Activated CD4-positive, alpha-beta T cell treated with anti-CD3 and anti-CD28 coated beads, Interleukin-2, amount 10 ng/mL, durations not matched to agents 7 days and 5 days (primary cell): ENCODE data around the gene NEMP2. TPM values are rescaled to one million over a fixed set of nuclear protein-coding genes. Genes with fewer than 3 reads are reported as not detected.
"Not testable (repeated sequence)": the region's sequence is repeated elsewhere in the genome, so short reads cannot be mapped to it uniquely, and the experiment has no call there.

ENCODE experiments used
- CTCF ChIA-PET: fragments of 350-600 bp; sonication (Branson Sonifier 250); formaldehyde crosslinking; loops from one replicate; lab custom pipeline; 2021; ENCODE audit warnings: antibody characterized with exemption; lab: Charles Lee
- POLR2A ChIA-PET: fragments of 350-600 bp; sonication (Branson Sonifier 250); formaldehyde crosslinking; loops from one replicate; lab custom pipeline; 2021; ENCODE audit warnings: antibody characterized with exemption; lab: Charles Lee
- DNase-seq: peaks from one replicate; pipeline ENCODE4 v3.0.0-alpha.2; 2020
- H3K27ac Mint-ChIP-seq: one replicate; pipeline ENCODE4 v1.8.0; 2021; ENCODE audit warnings: mild to moderate bottlenecking, moderate library complexity, mixed read lengths
- H3K27me3 Mint-ChIP-seq: one replicate; pipeline ENCODE4 v1.8.0; 2021; ENCODE audit warnings: mixed read lengths
- H3K36me3 Mint-ChIP-seq: one replicate; pipeline ENCODE4 v1.8.0; 2021; ENCODE audit warnings: low read depth, mixed read lengths
- H3K4me1 Mint-ChIP-seq: one replicate; pipeline ENCODE4 v1.8.0; 2021; ENCODE audit warnings: mixed read lengths
- H3K4me3 Mint-ChIP-seq: one replicate; pipeline ENCODE4 v1.8.0; 2021; ENCODE audit warnings: mild to moderate bottlenecking, moderate library complexity, mixed read lengths
- H3K9me3 Mint-ChIP-seq: one replicate; pipeline ENCODE4 v1.8.0; 2021; ENCODE audit warnings: mixed read lengths
- total RNA-seq, 2 experiments: library from RNA; stranded (reverse); gene quantifications; one replicate each; pipeline ENCODE4 v1.2.3, GENCODE V29; 2021

NEMP2 gene
- total RNA-seq, 2 experiments from 2014 or later = 22.8 to 23.5 TPM

DNA sequence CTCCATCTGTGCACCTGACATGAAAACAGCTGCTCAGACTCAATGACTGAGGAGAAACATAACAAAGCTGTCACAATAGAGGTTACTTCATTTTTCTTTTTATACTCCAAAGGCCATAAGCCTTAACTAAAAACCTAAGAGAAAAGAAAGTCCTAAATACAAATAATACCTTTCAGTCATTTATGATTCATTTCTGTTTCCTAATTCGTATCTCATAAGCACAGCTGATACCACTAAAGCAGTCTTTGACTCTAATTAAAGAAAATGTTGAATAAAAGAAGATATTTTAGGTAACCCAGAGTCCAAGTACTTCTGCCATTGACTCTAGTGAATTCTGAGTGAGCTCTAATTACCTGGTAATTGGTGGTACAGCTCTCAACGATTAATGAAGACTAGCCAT is 20.6 kb downstream of the NEMP2 start:
- DNase-seq = no peak
- ChIA-PET CTCF (interaction anchor here (0.6 to 1.3 kb wide), 3 partner anchors 8 to 255 kb away, joined by 3 read pairs; no protein-coding TSS in a partner anchor), POLR2A (no interaction called here)
- Mint-ChIP-seq H3K4me1 (peaks cover 29% of the 10 kb centered on the region), H3K9me3 (no peaks in the 10 kb centered on the region), H3K4me3 (no peak overlapping the region), H3K27me3 (no peaks in the 10 kb centered on the region), H3K36me3 (peaks cover 60% of the 10 kb centered on the region), H3K27ac (no peak overlapping the region)

DNA sequence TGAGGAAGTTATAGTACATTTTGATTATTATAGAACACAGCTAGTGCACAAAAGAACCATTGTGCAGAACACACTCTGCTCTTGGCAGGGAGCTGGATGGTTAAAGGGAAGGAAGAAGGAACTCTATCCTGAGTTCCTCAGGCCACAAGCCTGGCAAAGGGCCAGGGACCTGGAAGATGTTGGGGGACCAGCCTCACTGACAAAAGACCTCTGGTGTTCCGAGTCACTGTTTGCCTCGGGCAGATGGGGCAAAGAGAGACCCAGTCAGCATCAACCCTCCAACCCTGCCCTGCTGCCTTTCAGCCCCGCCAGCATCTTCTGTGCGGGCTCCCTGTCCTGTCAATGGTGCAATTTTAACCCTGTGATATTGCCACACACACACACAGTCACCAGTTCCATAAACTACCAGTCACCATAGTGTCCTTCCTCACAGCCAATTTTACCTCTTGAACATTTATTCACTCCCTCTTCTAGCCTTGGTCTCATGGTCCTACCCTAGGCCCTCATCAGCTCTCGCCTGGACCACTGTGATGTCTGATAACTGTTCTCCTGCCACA is 21.9 kb downstream of the NEMP2 start:
- H3K4me1 Mint-ChIP-seq = peaks cover 28% of the 10 kb centered on the region
- no peak overlapping the region for H3K4me3 Mint-ChIP-seq
- ChIA-PET POLR2A (no interaction called here), CTCF (no interaction called here)
- H3K36me3 Mint-ChIP-seq = peaks cover 53% of the 10 kb centered on the region
- H3K27ac Mint-ChIP-seq = no peak overlapping the region
- no peak for DNase-seq
- no peaks in the 10 kb centered on the region for H3K9me3 Mint-ChIP-seq
- H3K27me3 Mint-ChIP-seq = no peaks in the 10 kb centered on the region

DNA sequence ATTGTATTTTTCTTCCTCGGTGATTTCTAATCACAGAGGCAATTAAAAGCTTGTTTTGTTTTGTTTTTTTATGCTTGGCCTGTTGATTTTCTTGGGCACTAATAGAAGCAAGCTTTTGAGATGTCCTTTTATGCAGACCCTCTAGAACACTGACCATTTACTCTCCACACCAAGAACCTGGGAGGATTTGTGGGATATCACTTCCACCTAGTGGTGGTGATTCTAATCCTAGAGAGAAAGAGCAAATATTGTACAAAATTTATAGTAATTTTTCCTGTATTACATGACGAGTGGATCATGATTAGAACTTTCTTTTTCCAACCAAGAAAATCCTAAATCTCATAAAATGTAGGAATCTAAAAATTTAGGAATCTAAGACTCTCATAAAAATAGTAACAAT is 23.4 kb downstream of the NEMP2 start:
- Mint-ChIP-seq H3K4me3 (no peak overlapping the region), H3K4me1 (peaks cover 18% of the 10 kb centered on the region), H3K27ac (no peak overlapping the region), H3K27me3 (no peaks in the 10 kb centered on the region), H3K9me3 (no peaks in the 10 kb centered on the region), H3K36me3 (peaks cover 52% of the 10 kb centered on the region)
- ChIA-PET CTCF (no interaction called here), POLR2A (no interaction called here)
- no peak for DNase-seq

DNA sequence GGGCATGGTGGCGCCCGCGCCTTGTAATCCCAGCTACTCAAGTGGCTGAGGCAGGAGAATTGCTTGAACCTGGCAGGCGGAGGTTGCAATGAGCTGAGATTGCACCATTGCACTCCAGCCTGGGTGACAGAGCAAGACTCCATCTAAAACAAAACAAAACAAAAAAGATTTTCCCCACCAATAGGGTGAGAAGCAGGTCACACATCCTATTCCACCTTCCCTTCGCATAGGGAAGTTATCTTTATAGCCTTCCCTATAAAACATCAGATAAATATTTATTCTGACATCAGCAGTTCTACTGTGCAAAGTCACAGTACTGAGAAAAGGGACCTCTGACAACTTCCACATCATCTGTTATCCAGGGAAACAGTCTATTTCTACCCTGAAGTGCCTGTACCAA is 24.6 kb downstream of the NEMP2 start:
- H3K4me3 Mint-ChIP-seq, H3K9me3 Mint-ChIP-seq, H3K27me3 Mint-ChIP-seq, CTCF ChIA-PET, POLR2A ChIA-PET, H3K27ac Mint-ChIP-seq, DNase-seq, H3K4me1 Mint-ChIP-seq: not testable (repeated sequence)
- peaks cover 50% of the 10 kb centered on the region for H3K36me3 Mint-ChIP-seq

DNA sequence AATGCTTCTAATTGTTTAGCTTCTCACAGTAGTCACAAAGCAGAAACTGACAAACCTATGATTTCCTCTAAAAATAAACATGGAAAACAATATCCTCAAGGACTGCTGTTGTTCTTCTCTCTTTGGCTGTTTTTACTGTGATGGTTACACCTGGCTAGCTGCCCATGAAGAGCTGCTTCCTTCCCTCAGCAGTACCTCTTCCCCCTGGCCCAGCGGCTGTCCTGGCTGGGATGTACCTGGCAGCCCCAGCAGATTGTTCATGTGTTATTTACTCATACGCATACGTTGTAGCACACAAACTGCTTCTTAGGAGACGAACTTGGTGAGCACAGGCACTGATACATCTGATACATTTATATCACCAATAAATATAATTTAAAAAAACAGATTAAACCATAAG is 27.4 kb downstream of the NEMP2 start:
- ChIA-PET POLR2A (no interaction called here), CTCF (no interaction called here)
- Mint-ChIP-seq H3K27me3 (no peaks in the 10 kb centered on the region), H3K9me3 (no peaks in the 10 kb centered on the region), H3K4me3 (no peak overlapping the region), H3K36me3 (peaks cover 46% of the 10 kb centered on the region), H3K27ac (no peak overlapping the region), H3K4me1 (no peaks in the 10 kb centered on the region)
- DNase-seq = no peak

DNA sequence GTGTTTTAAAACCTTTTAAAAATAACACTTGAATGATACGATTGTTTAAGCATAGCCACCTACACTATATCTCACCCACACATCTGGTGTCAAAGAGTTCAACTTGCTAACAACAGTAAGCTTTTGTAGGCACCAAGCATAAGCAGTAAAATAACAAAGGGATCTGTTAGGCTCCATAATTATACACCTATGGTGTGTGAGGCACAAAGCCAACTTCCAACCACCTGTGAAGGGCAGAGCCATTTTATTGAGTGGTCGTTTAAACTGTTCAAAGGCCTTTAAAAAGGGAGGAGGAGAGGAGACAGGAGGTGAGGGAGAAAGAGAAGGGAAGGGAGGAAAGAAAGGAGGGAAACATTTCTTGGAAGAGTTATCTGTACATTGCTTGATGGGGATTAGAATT is 27.9 kb downstream of the NEMP2 start:
- Mint-ChIP-seq H3K27ac (no peak overlapping the region), H3K4me1 (no peaks in the 10 kb centered on the region), H3K27me3 (no peaks in the 10 kb centered on the region), H3K36me3 (peaks cover 46% of the 10 kb centered on the region), H3K4me3 (no peak overlapping the region), H3K9me3 (no peaks in the 10 kb centered on the region)
- ChIA-PET POLR2A (no interaction called here), CTCF (no interaction called here)
- no peak for DNase-seq

DNA sequence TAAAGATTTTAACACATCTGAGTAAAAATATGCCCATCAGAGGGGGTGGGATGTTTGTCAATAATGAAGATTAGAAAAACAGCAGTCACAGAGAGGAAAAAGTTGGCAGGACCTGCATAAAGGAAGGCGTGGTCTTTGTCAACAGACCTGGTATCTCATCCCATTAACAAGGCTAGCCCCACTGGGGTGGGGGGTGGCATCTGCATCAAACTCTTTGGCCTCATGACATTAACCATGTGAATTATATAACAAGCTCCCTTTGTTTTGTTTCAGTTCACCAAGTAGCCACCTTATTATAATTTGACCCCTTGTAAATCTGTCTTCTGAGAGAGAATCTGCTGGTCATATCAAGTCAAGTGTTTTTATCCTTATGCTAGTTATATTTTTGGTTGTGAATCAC is 28.8 kb downstream of the NEMP2 start:
- CTCF ChIA-PET = interaction anchor here (0.6 kb wide), 1 partner anchor 8 kb away, joined by 3 read pairs; no protein-coding TSS in a partner anchor
- no peak overlapping the region for H3K27ac Mint-ChIP-seq
- no peaks in the 10 kb centered on the region for H3K9me3 Mint-ChIP-seq
- H3K36me3 Mint-ChIP-seq = peaks cover 47% of the 10 kb centered on the region
- H3K4me3 Mint-ChIP-seq = no peak overlapping the region
- POLR2A ChIA-PET = no interaction called here
- no peak for DNase-seq
- no peaks in the 10 kb centered on the region for H3K27me3 Mint-ChIP-seq
- no peaks in the 10 kb centered on the region for H3K4me1 Mint-ChIP-seq

DNA sequence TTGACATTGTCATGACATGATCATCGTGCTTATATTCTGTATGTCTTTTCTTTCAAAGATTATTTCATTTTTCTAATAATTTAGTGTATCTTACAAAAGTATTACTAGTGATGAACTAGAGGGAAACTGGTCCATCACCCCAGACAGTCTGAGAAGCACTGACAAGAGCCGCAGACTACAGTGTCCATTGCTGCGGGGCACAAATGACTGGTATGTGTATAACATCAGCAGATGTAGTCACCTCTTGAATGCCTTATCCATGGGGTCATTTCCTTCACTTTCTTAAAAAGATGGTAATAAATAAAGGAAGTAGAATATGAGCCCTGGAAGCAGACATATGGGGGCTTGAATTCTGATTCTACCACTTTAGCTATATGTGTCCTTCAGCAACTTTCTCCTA is 29.6 kb downstream of the NEMP2 start:
- POLR2A ChIA-PET = no interaction called here
- Mint-ChIP-seq H3K9me3 (no peaks in the 10 kb centered on the region), H3K27ac (no peak overlapping the region), H3K4me3 (no peak overlapping the region), H3K4me1 (no peaks in the 10 kb centered on the region), H3K27me3 (no peaks in the 10 kb centered on the region), H3K36me3 (peaks cover 49% of the 10 kb centered on the region)
- CTCF ChIA-PET = no interaction called here
- no peak for DNase-seq

DNA sequence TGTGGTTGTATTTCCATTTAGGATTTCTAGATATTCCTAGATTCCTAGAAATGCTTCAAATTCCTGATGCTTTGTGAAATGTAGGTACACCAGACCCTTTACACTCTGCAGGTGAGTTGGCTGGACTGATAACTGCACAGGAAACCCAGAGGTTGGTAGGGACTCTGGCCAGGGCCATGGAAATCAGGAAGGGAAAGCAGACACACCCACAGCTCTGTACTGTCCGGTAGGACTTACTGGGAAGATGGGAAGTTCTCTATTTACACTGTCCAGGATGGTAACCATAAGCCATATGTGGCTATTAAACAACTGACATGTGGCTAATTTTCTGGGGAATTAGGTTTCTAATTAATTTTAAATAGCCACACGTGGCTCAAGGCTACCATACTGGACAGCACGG is 31.4 kb downstream of the NEMP2 start:
- H3K36me3 Mint-ChIP-seq = peaks cover 53% of the 10 kb centered on the region
- CTCF ChIA-PET = interaction anchor here (1.1 kb wide), 1 partner anchor 32 kb away, joined by 3 read pairs; no protein-coding TSS in a partner anchor
- no peak overlapping the region for H3K4me3 Mint-ChIP-seq
- no peaks in the 10 kb centered on the region for H3K9me3 Mint-ChIP-seq
- no peaks in the 10 kb centered on the region for H3K4me1 Mint-ChIP-seq
- no peak for DNase-seq
- H3K27me3 Mint-ChIP-seq = no peaks in the 10 kb centered on the region
- POLR2A ChIA-PET = no interaction called here
- H3K27ac Mint-ChIP-seq = peak overlapping the region; percentile 46

DNA sequence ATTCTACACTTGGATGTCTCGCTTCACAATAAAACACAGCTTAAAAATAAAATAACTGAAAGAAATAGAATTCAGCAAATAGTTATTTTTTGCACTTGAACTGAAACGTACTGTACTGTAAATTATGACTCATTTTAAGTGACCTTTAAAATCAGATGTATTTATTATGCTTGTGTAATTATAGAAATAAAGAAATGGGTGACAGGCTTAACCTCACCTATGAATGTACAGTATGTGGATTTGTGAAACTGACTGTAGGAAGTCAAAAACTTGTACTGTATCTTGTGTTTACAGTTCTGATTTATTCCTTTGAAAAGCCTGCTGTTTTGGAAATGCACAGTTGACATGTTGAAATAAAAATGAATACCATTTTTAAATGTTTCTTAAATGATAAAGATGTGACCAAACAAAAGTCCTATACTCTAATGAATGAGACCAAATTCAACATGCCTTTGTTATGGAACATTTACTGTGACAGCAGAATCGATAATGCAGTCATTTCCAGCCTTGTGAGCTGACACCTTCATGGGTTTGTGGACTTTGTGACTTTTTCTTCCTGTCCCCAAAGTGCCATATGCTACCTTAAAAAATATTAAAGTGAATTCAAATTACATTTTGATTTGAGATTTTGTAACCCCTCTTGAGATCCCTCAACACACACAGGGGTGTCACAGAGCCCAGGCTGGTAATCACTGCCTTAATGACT is 32.7 kb downstream of the NEMP2 start:
- CTCF ChIA-PET = interaction anchor here (1.1 kb wide), 1 partner anchor 31 kb away, joined by 3 read pairs; no protein-coding TSS in a partner anchor
- POLR2A ChIA-PET = interaction anchor here (0.6 kb wide), 1 partner anchor 188 kb away, joined by 3 read pairs; no protein-coding TSS in a partner anchor

DNA sequence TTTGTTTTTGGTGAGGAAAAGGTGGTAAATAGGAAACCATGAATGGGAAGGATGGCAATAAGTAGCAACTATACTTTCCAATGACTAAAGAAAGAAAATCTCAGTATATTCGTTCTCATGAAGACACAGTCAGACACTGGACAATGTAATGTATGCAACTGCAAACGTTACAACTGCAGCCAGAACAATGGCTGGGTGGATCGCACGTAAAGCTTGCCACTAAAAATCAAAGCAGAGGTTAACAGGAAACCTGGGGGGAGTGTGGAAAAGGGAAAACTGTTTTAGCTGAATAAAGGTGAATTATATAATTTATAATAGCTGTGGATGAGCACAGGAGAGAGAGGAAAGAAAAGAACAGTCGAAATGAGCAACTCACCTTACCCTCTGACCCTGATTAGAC is 33.3 kb downstream of the NEMP2 start:
- no peak overlapping the region for H3K27ac Mint-ChIP-seq

More for the DNA sequence above, 32.7 kb downstream of the NEMP2 start:
- Mint-ChIP-seq H3K27me3 (no peaks in the 10 kb centered on the region), H3K4me3 (no peak overlapping the region), H3K27ac (peak overlapping the region; percentile 50), H3K9me3 (no peaks in the 10 kb centered on the region), H3K36me3 (peaks cover 54% of the 10 kb centered on the region), H3K4me1 (no peaks in the 10 kb centered on the region)
- no peak for DNase-seq

DNA sequence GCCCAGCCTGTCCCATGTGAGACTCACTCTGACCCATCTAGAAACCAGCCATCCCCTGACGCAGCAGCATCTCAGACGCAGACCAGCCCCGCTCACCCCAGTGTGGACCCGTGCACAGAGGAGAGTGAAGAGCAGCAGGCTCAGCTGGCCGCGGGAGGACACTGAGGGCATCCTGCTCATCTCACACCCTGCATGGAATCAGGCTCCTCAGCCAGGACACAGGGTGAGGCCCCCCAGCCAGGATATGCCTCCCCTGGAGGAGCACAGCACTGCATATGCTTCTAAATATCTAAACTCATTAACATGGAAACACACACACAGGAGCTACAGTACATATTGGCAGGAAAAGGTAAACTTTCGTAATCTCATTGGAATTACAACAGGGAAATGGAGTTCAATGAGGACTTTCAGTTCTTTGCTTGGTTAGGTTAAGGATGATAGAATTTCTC is 34.4 kb downstream of the NEMP2 start:
- CTCF ChIA-PET = interaction anchor here (0.8 kb wide), 1 partner anchor 123 kb away, joined by 3 read pairs; no protein-coding TSS in a partner anchor
- POLR2A ChIA-PET = no interaction called here
- no peak for DNase-seq
- Mint-ChIP-seq H3K9me3 (no peaks in the 10 kb centered on the region), H3K4me3 (no peak overlapping the region), H3K27me3 (no peaks in the 10 kb centered on the region), H3K27ac (peak overlapping the region; percentile 57), H3K4me1 (peaks cover under 1% of the 10 kb centered on the region), H3K36me3 (peaks cover 62% of the 10 kb centered on the region)

More for the DNA sequence above, 33.3 kb downstream of the NEMP2 start:
- Mint-ChIP-seq H3K27me3 (no peaks in the 10 kb centered on the region), H3K4me3 (no peak overlapping the region), H3K4me1 (no peaks in the 10 kb centered on the region), H3K36me3 (peaks cover 55% of the 10 kb centered on the region), H3K9me3 (no peaks in the 10 kb centered on the region)
- ChIA-PET POLR2A (no interaction called here), CTCF (no interaction called here)
- no peak for DNase-seq

DNA sequence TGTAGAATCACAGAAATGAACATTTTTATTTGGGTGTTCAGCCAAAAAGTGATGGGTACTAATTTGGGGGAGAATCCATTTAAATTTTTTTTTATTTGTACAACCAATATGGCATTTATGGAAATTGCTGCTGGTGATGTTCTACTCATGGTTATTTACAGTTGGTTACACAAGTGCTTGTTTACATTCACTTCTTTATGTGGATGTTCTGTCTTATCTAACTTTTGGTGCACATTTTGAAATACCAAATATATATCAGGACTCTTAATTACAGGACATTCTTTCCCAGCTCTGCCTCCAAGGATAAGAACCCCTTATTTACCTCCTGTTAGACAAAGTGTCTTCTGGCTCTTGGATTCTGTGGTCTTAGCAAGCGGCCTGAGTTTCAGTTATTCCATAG is 35.2 kb downstream of the NEMP2 start:
- H3K9me3 Mint-ChIP-seq = no peaks in the 10 kb centered on the region
- no peaks in the 10 kb centered on the region for H3K27me3 Mint-ChIP-seq
- no peak for DNase-seq
- H3K36me3 Mint-ChIP-seq = peaks cover 68% of the 10 kb centered on the region
- H3K4me1 Mint-ChIP-seq = peaks cover 7% of the 10 kb centered on the region
- ChIA-PET CTCF (no interaction called here), POLR2A (no interaction called here)
- no peak overlapping the region for H3K4me3 Mint-ChIP-seq
- no peak overlapping the region for H3K27ac Mint-ChIP-seq
